ENCODE data around the gene YY2.

The YY2 gene

DNA sequence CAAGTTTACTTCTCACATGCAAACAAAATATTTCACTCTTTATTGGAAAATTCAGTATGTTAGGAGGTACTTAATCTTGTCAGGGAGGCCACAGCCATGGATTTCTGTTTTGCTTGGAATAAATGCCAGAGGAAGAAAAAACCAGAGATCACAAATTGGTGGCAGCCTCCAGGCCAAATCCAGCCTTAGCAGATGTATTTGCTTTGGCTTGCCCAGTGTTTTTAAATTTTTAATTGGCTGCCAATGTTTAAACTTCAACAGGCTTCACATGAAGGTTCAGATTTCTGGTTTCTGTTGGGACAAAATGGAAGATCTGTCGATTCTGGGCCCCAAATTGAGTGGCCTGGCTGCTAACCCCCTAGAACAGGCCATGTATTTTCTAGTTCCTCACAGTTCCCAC is 19.2 kb downstream of the YY2 start:
- DNase-seq, result no peak

DNA sequence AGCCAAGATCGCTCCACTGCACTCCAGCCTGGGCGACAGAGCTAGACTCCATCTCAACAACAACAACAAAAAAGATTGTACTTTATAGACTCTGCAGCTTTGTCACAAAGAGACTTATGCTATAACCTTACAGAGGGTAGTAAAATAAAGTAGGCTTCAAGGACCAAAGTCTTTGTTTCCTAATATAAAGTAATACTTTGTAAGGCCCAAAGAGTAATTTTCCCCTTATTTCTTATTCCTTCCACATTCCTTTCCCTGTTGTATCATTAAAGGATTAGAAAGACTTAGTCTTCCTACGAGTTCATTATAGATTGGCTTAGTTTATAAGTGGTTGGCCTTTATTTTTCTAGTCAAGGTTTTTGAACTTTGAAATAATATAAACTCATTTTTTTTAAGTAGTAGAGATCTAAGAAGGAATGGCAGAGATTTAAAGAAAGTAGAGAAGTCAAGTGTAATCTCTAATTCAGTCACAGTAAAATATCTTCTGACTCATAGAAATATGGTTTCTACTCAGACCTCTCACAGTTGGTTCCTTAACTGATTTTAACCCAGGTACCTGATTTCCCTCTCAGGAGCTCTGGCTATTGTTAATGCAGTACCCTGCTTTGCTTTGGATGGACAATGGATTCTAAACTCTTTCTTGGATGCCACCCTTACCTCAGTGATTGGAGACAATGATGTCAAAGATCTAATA is 26.2 kb downstream of the YY2 start:
- DNase-seq, result no peak

DNA sequence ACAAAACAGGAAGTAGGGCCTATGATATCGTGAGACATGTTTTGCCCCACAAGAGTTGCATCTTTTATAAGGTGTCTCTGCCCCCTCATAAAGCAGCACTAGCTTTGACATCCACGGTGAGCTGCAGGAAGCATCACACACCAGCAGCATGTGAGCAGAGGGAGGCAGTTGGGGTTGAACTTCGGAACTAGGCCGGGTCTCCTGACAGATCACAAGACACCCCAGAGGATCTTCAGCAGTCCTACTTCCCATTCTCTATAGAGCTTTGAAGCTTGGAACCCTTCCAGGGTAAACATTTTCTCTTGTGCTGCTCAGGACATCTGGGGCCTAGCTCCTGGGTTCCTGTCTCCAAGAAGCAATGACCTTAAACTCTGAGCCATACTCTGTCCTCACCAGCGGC is 27.5 kb downstream of the YY2 start:
- DNase-seq, result no peak

DNA sequence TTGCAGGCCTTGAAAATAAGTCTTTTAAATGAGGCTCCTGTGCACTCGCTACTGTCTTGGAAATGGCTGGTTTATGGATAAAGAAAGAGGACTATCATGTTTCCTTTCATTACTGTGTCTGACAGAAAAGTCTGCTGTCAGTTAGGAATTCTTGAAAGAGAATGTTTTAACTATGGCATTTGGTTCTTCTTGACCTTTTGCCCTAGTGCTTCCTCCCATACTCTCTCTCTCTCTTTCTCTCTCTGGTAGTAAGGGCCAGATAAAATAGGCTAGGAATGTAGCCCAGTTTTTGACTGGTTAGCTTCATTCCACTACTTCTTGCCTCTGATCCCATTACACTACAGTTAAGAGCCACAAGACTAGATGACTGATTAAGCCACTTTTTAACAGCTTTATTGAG is 29.8 kb downstream of the YY2 start:
- no peak for DNase-seq

DNA sequence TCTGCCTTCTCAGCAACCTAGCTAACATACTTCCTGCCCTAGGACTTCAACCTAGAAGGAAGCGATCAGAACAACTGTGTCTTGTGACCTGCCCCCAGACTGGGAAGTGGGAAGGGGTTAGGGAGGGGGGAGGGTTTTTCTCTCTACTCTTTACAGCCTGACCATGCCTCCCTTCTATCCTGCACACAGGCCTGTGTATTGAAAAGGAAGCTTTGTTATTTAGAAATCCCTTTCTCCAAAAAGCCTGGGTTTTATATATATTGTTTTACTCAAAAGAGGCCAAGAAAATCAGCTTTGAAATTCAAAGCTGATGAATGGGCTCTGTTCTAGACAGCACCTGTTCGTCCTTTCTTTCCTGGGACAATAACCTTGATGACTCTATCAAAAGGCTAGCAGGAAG is 49.5 kb downstream of the YY2 start:
- no peak for DNase-seq

DNA sequence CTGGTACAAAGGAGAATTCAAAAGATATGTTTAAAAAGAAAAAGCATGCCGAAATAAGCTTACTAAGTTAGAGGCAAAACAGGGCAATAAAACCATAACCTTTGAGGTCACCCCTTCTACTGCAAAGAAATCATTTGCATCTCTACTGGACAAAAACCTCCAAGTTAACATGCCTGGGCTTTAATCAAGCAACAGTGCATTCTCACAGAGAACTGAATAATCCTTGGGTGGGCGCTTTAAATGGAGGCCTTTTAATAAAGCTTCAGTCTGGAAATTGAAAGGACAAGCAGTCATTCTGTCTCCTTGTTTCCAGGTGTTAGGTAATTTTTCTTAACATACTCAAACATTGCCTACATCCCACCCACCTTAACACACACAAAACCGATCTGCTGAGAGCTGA is 50.2 kb downstream of the YY2 start:
- no peak for DNase-seq

DNA sequence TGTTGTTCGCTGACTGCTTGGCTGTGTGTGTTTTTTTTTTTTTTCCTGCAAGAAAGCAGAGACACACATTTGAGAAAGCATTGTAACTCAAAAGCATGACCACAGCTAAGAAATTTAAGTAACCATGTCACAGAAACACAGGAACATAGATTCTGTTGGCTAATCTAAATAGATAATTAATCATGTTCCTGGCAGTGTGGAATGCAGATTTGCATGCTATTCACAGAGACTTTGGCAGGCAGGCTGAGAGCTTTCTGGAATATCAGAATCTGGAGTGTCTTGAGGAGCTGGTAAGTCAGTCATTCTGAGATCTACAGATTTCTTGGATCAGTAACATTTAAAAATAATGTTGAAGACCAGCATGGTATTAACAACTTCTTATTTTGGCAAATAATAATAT is 51.5 kb downstream of the YY2 start:
- DNase-seq, result no peak

Data from NCI-H1092 (cell line).